RWPE2 (cell line): ENCODE data around the gene ARL5C.
"Not testable (repeated sequence)": the region's sequence is repeated elsewhere in the genome, so short reads cannot be mapped to it uniquely, and the experiment has no call there.

Experiments
- ATAC-seq: fragments of 200-7000 bp; cut with Tn5 transposase; 3 replicates; pipeline ENCODE4 v1.9.1; 2021; ENCODE audit warnings: low read depth
- DNase-seq: peaks from one replicate; pipeline ENCODE4 v3.0.0-alpha.2; 2020; ENCODE audit warnings: low spot score
- H3K27ac ChIP-seq: fragments of 450-650 bp; 2 replicates; pipeline ENCODE4 v1.5.1; 2017; ENCODE audit warnings: mild to moderate bottlenecking; ENCODE audit not compliant: poor library complexity, severe bottlenecking
- H3K27me3 ChIP-seq: fragments of 250-450 bp; sonication (Bioruptor Pico); 2 replicates; pipeline ENCODE4 v1.5.1; 2021; ENCODE audit warnings: mild to moderate bottlenecking, moderate library complexity; ENCODE audit not compliant: insufficient read depth, poor library complexity, severe bottlenecking
- H3K36me3 ChIP-seq: fragments of 250-450 bp; sonication (Bioruptor Pico); 2 replicates; pipeline ENCODE4 v1.5.1; 2020; ENCODE audit warnings: low read depth, mild to moderate bottlenecking, moderate library complexity
- H3K4me1 ChIP-seq: fragments of 250-450 bp; sonication (Bioruptor Pico); 2 replicates; pipeline ENCODE4 v1.5.1; 2021; ENCODE audit warnings: mild to moderate bottlenecking, moderate library complexity; ENCODE audit not compliant: insufficient read depth, poor library complexity, severe bottlenecking
- H3K4me3 ChIP-seq: fragments of 250-450 bp; sonication (Bioruptor Pico); 2 replicates; pipeline ENCODE4 v1.5.1; 2021; ENCODE audit warnings: mild to moderate bottlenecking, moderate library complexity; ENCODE audit not compliant: severe bottlenecking
- H3K9me3 ChIP-seq: fragments of 250-450 bp; sonication (Bioruptor Pico); 2 replicates; pipeline ENCODE4 v1.5.1; 2021; ENCODE audit warnings: mild to moderate bottlenecking, moderate library complexity; ENCODE audit not compliant: severe bottlenecking
- CTCF ChIP-seq: fragments of 450-650 bp; IDR thresholded peaks from one replicate; pipeline ENCODE4 v1.5.1; 2017; ENCODE audit warnings: mild to moderate bottlenecking, moderate library complexity; ENCODE audit not compliant: poor library complexity, severe bottlenecking

ARL5C gene

DNA sequence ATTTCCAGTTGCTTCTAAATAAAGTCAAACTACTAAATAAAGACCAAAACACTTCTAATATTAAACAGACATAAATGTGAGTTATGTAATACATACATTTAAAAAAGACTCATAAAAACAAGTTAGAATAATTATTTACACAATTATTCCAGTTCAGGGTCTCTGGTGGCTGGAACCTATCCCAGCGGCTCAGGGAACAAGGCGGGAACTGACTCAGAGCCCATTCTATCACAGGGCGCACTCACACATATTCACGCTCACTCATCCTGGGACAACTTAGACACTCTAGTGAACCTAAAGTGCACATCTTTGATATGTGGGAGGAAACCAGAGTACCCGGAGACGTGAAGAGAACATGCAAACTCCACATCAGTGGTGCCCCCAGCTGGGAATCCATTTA lies 39.5 kb downstream of the ARL5C start:
- no peak for TF ChIP-seq CTCF
- Histone ChIP-seq H3K9me3 (no peaks in the 10 kb centered on the region), H3K4me3 (no peak overlapping the region), H3K27me3 (no peaks in the 10 kb centered on the region), H3K4me1 (no peaks in the 10 kb centered on the region), H3K36me3 (no peaks in the 10 kb centered on the region), H3K27ac (no peak overlapping the region)
- DNase-seq, result no peak
- no peak for ATAC-seq

DNA sequence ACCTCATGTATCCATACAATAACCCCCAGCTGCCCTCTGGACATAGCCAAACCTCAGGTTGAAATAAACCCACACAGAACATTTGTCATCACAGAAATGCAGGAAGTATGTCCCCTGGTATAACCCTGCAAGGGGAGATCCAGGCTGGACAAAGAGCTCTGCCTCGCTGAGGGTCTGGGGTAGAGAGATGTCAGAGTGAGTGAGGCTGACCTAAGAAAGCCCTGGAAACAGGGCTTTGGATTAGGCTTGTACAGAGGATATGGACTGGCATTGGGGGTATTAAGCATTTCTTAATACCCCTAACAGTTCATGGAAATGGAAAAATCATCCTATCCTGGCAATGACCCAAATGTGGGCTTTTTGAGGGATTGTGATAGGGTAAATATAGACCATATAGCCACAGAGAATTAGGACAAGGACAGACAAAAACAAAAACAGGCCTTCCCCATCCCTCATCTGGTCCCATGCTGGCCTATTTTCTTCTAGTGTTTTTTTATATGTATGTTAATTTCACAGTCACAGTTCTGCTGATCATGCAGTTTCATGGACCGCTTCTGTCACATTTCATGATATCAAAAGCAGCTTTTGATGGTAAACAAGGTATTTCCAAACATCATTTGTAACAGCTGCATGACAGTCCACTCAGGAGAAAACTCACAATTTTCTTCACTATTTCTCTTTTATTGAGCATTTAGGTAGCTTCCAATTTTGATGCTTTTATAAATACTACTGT lies 40.7 kb downstream of the ARL5C start:
- Histone ChIP-seq H3K4me3 (no peak overlapping the region), H3K27me3 (no peaks in the 10 kb centered on the region), H3K4me1 (no peaks in the 10 kb centered on the region), H3K27ac (no peak overlapping the region), H3K9me3 (no peaks in the 10 kb centered on the region), H3K36me3 (no peaks in the 10 kb centered on the region)
- DNase-seq (no peak), ATAC-seq (no peak)
- no peak for TF ChIP-seq CTCF

GRCh38 chr17:39123627-39124026 lies 42.3 kb downstream of the ARL5C start:
- TF ChIP-seq CTCF, result no peak
- no peak overlapping the region for H3K27ac ChIP-seq
- H3K36me3 ChIP-seq, result no peaks in the 10 kb centered on the region
- H3K4me3 ChIP-seq, result no peak overlapping the region
- no peaks in the 10 kb centered on the region for H3K9me3 ChIP-seq
- ATAC-seq (peak; percentile 27; the same call in 2 of the 3 replicates), DNase-seq (no peak)
- no peaks in the 10 kb centered on the region for H3K27me3 ChIP-seq
- no peaks in the 10 kb centered on the region for H3K4me1 ChIP-seq

DNA sequence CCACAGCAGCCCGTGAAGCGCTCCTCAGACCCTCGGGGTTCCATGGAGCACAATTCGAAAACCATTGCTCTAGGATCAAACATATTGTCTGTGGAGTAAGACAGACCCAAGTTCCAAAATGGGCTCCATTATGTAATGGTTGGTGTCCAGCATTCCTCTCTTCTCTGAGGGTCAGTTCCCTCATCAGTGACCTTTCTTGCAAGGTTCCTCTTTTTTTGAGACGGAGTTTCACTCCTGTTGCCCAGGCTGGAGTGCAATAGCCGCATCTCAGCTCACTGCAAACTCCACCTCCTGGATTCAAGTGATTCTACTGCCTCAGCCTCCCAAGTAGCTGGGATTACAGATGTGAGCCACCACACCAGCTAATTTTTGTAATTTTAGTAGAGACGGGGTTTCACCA lies 43.0 kb downstream of the ARL5C start:
- DNase-seq, result no peak

DNA sequence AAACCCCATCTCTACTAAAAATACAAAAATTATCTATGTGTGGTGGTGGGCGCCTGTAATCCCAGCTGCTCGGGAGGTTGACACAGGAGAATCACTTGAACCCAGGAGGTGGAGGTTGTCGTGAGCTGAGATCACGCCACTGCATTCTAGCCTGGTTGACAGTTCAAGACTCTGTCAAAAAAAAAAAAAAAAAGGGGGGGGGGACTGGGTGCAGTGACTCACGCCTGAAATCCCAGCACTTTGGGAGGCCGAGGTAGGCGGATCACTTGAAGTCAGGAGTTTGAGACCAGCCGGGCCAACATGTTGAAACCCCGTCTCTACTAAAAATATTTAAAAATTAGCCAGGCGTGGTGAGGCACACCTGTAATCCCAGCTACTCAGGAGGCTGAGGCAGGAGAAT lies 44.0 kb downstream of the ARL5C start:
- H3K27me3 ChIP-seq, ATAC-seq, H3K4me1 ChIP-seq, H3K9me3 ChIP-seq, H3K27ac ChIP-seq, H3K36me3 ChIP-seq, DNase-seq, H3K4me3 ChIP-seq: not testable (repeated sequence)

More for the DNA sequence above, 43.0 kb downstream of the ARL5C start:
- ATAC-seq, result no peak
- no peaks in the 10 kb centered on the region for H3K4me1 ChIP-seq
- no peak overlapping the region for H3K4me3 ChIP-seq
- no peak overlapping the region for H3K27ac ChIP-seq
- H3K36me3 ChIP-seq, result no peaks in the 10 kb centered on the region
- H3K27me3 ChIP-seq, result no peaks in the 10 kb centered on the region
- TF ChIP-seq CTCF, result no peak
- no peaks in the 10 kb centered on the region for H3K9me3 ChIP-seq
